ENCODE measurements around the gene XPNPEP3.

Gene XPNPEP3

GRCh38 chr22:40957601-40958000 is 100.7 kb downstream of the XPNPEP3 start:
- H2AK5ac ChIP-seq (ENCODE audit: low read length), result no peak overlapping the region
- no CpG with 5 or more reads among the region's 7 CpGs for WGBS (ENCODE audit: extremely low coverage, insufficient coverage, insufficient read length)
- no peak for DNase-seq

GRCh38 chr22:40958299-40958698 is 101.4 kb downstream of the XPNPEP3 start:
- Histone ChIP-seq H3K4me2 (ENCODE audit: low read length) (no peak overlapping the region), H3K27ac (ENCODE audit: low read depth, low read length) (no peak overlapping the region)
- no CpG with 5 or more reads among the region's 2 CpGs for WGBS (ENCODE audit: extremely low coverage, insufficient coverage, insufficient read length)

More at GRCh38 chr22:40957601-40958000, 100.7 kb downstream of the XPNPEP3 start:
- Histone ChIP-seq H2BK120ac (ENCODE audit: insufficient read depth, low read length, poor library complexity) (no peak overlapping the region), H3K9me3 (ENCODE audit: insufficient read depth, low read depth, low read length) (no peaks in the 10 kb centered on the region), H2AFZ (ENCODE audit: insufficient read depth, low read length, poor library complexity) (no peak overlapping the region), H3K79me2 (ENCODE audit: control insufficient read depth, insufficient read depth, low read length, poor library complexity) (peaks cover 7% of the 10 kb centered on the region), H3K4ac (ENCODE audit: low read depth, low read length) (no peak overlapping the region), H3K4me2 (ENCODE audit: low read length) (no peak overlapping the region), H3K36me3 (ENCODE audit: control insufficient read depth in 1 of 2, insufficient read depth in 2 of 2, low read length in 2 of 2) (peaks cover 31 to 36% of the 10 kb centered on the region in 2 experiments), H3K4me3 (ENCODE audit: low read depth, low read length) (no peak overlapping the region), H2BK12ac (ENCODE audit: low read length) (no peak overlapping the region), H3K18ac (ENCODE audit: low read length) (no peak overlapping the region), H3K9ac (ENCODE audit: low read length) (no peak overlapping the region), H3K27me3 (ENCODE audit: insufficient read depth, low read length) (no peaks in the 10 kb centered on the region), H4K12ac (ENCODE audit: low read depth, low read length) (no peak overlapping the region), H2BK5ac (ENCODE audit: low read depth, low read length, poor library complexity) (no peak overlapping the region), H4K8ac (ENCODE audit: low read depth, low read length) (no peak overlapping the region), H3K14ac (ENCODE audit: low read length) (no peak overlapping the region), H4K91ac (ENCODE audit: low read depth, low read length) (no peak overlapping the region), H3K79me1 (ENCODE audit: low read length) (no peaks in the 10 kb centered on the region), H3K23ac (ENCODE audit: low read length) (no peak overlapping the region), H3K27ac (ENCODE audit: low read depth, low read length) (no peak overlapping the region), H3K4me1 (ENCODE audit: control insufficient read depth in 1 of 2, insufficient read depth in 2 of 2, low read length in 2 of 2) (peaks cover 0 to 3% of the 10 kb centered on the region in 2 experiments)

GRCh38 chr22:40960145-40960544 is 103.2 kb downstream of the XPNPEP3 start:
- no peaks in the 10 kb centered on the region for H3K79me1 ChIP-seq (ENCODE audit: low read length)
- no peak overlapping the region for H2AK5ac ChIP-seq (ENCODE audit: low read length)
- peaks cover 3% of the 10 kb centered on the region for H3K79me2 ChIP-seq (ENCODE audit: control insufficient read depth, insufficient read depth, low read length, poor library complexity)
- no peak overlapping the region for H3K14ac ChIP-seq (ENCODE audit: low read length)
- H3K9ac ChIP-seq (ENCODE audit: low read length), result no peak overlapping the region
- no peak overlapping the region for H4K12ac ChIP-seq (ENCODE audit: low read depth, low read length)
- H2BK12ac ChIP-seq (ENCODE audit: low read length), result no peak overlapping the region
- H4K8ac ChIP-seq (ENCODE audit: low read depth, low read length), result no peak overlapping the region
- H4K91ac ChIP-seq (ENCODE audit: low read depth, low read length), result no peak overlapping the region
- no peaks in the 10 kb centered on the region for H3K4me1 ChIP-seq (ENCODE audit: control insufficient read depth in 1 of 2, insufficient read depth in 2 of 2, low read length in 2 of 2)
- no peaks in the 10 kb centered on the region for H3K27me3 ChIP-seq (ENCODE audit: insufficient read depth, low read length)
- no peak overlapping the region for H2BK120ac ChIP-seq (ENCODE audit: insufficient read depth, low read length, poor library complexity)
- no peaks in the 10 kb centered on the region for H3K9me3 ChIP-seq (ENCODE audit: insufficient read depth, low read depth, low read length)
- no peak overlapping the region for H2AFZ ChIP-seq (ENCODE audit: insufficient read depth, low read length, poor library complexity)
- H3K23ac ChIP-seq (ENCODE audit: low read length), result no peak overlapping the region
- H3K18ac ChIP-seq (ENCODE audit: low read length), result no peak overlapping the region
- peak in 1 of 2 donors; percentile 25 for DNase-seq
- H3K4me3 ChIP-seq (ENCODE audit: low read depth, low read length), result no peak overlapping the region
- peaks cover 36% of the 10 kb centered on the region in 2 experiments for H3K36me3 ChIP-seq (ENCODE audit: control insufficient read depth in 1 of 2, insufficient read depth in 2 of 2, low read length in 2 of 2)
- no peak overlapping the region for H3K27ac ChIP-seq (ENCODE audit: low read depth, low read length)
- WGBS (ENCODE audit: extremely low coverage, insufficient coverage, insufficient read length), result no CpG with 5 or more reads among the region's 2 CpGs
- H3K4ac ChIP-seq (ENCODE audit: low read depth, low read length), result no peak overlapping the region
- H3K4me2 ChIP-seq (ENCODE audit: low read length), result no peak overlapping the region
- H2BK5ac ChIP-seq (ENCODE audit: low read depth, low read length, poor library complexity), result no peak overlapping the region

More at GRCh38 chr22:40958299-40958698, 101.4 kb downstream of the XPNPEP3 start:
- Histone ChIP-seq H3K4me3 (ENCODE audit: low read depth, low read length) (no peak overlapping the region), H4K8ac (ENCODE audit: low read depth, low read length) (no peak overlapping the region), H2AFZ (ENCODE audit: insufficient read depth, low read length, poor library complexity) (no peak overlapping the region), H4K12ac (ENCODE audit: low read depth, low read length) (no peak overlapping the region), H2BK5ac (ENCODE audit: low read depth, low read length, poor library complexity) (no peak overlapping the region), H3K18ac (ENCODE audit: low read length) (no peak overlapping the region), H3K79me1 (ENCODE audit: low read length) (no peaks in the 10 kb centered on the region), H3K36me3 (ENCODE audit: control insufficient read depth in 1 of 2, insufficient read depth in 2 of 2, low read length in 2 of 2) (peaks cover 31 to 36% of the 10 kb centered on the region in 2 experiments), H3K14ac (ENCODE audit: low read length) (no peak overlapping the region), H3K9me3 (ENCODE audit: insufficient read depth, low read depth, low read length) (no peaks in the 10 kb centered on the region), H3K9ac (ENCODE audit: low read length) (no peak overlapping the region), H3K27me3 (ENCODE audit: insufficient read depth, low read length) (no peaks in the 10 kb centered on the region), H2BK120ac (ENCODE audit: insufficient read depth, low read length, poor library complexity) (no peak overlapping the region), H3K4me1 (ENCODE audit: control insufficient read depth in 1 of 2, insufficient read depth in 2 of 2, low read length in 2 of 2) (peaks cover 0 to 3% of the 10 kb centered on the region in 2 experiments), H3K79me2 (ENCODE audit: control insufficient read depth, insufficient read depth, low read length, poor library complexity) (peaks cover 5% of the 10 kb centered on the region), H2AK5ac (ENCODE audit: low read length) (no peak overlapping the region), H2BK12ac (ENCODE audit: low read length) (no peak overlapping the region), H3K23ac (ENCODE audit: low read length) (no peak overlapping the region), H4K91ac (ENCODE audit: low read depth, low read length) (no peak overlapping the region), H3K4ac (ENCODE audit: low read depth, low read length) (no peak overlapping the region)
- no peak for DNase-seq

GRCh38 chr22:40965936-40966725 is 109.2 kb downstream of the XPNPEP3 start:
- Histone ChIP-seq H2AK5ac (ENCODE audit: low read length) (no peak overlapping the region), H3K79me1 (ENCODE audit: low read length) (no peaks in the 10 kb centered on the region), H4K91ac (ENCODE audit: low read depth, low read length) (no peak overlapping the region), H3K23ac (ENCODE audit: low read length) (no peak overlapping the region), H3K4me1 (ENCODE audit: control insufficient read depth in 1 of 2, insufficient read depth in 2 of 2, low read length in 2 of 2) (no peaks in the 10 kb centered on the region), H3K14ac (ENCODE audit: low read length) (no peak overlapping the region), H4K8ac (ENCODE audit: low read depth, low read length) (no peak overlapping the region), H2BK12ac (ENCODE audit: low read length) (no peak overlapping the region), H2AFZ (ENCODE audit: insufficient read depth, low read length, poor library complexity) (no peak overlapping the region), H3K9ac (ENCODE audit: low read length) (no peak overlapping the region), H4K12ac (ENCODE audit: low read depth, low read length) (no peak overlapping the region), H3K4me2 (ENCODE audit: low read length) (no peak overlapping the region), H3K36me3 (ENCODE audit: control insufficient read depth in 1 of 2, insufficient read depth in 2 of 2, low read length in 2 of 2) (peaks cover 42 to 52% of the 10 kb centered on the region in 2 experiments), H3K27ac (ENCODE audit: low read depth, low read length) (no peak overlapping the region), H3K4me3 (ENCODE audit: low read depth, low read length) (no peak overlapping the region), H2BK5ac (ENCODE audit: low read depth, low read length, poor library complexity) (no peak overlapping the region), H3K9me3 (ENCODE audit: insufficient read depth, low read depth, low read length) (no peaks in the 10 kb centered on the region), H3K18ac (ENCODE audit: low read length) (no peak overlapping the region), H3K4ac (ENCODE audit: low read depth, low read length) (peak overlapping the region; percentile 75), H3K79me2 (ENCODE audit: control insufficient read depth, insufficient read depth, low read length, poor library complexity) (no peaks in the 10 kb centered on the region), H3K27me3 (ENCODE audit: insufficient read depth, low read length) (no peaks in the 10 kb centered on the region), H2BK120ac (ENCODE audit: insufficient read depth, low read length, poor library complexity) (no peak overlapping the region)
- DNase-seq, result no peak
- no CpG with 5 or more reads among the region's 8 CpGs for WGBS (ENCODE audit: extremely low coverage, insufficient coverage, insufficient read length)

All from trophoblast cell (in vitro differentiated cells and primary cell).